GM21360 (cell line): ENCODE data around the gene SPACA5.
"Not testable (repeated sequence)": the region's sequence is repeated elsewhere in the genome, so short reads cannot be mapped to it uniquely, and the experiment has no call there.

Experiments used
- ATAC-seq: cut with Tn5 transposase; IDR thresholded peaks from one replicate; pipeline ENCODE4 v1.9.1; 2021; ENCODE audit warnings: mild to moderate bottlenecking, moderate library complexity; ENCODE audit not compliant: unreplicated experiment

SPACA5 gene

GRCh38 chrX:48021026-48021900, 14.5 kb downstream of the SPACA5 start:
- no peak for ATAC-seq

- ATAC-seq, result no peak
Observed at GRCh38 chrX:48022100-48022499, 15.3 kb downstream of the SPACA5 start.

GRCh38 chrX:48022738-48023137, 15.9 kb downstream of the SPACA5 start:
- no peak for ATAC-seq

- no peak for ATAC-seq
Observed at GRCh38 chrX:48025561-48025960, 18.8 kb downstream of the SPACA5 start.

- ATAC-seq, result not testable (repeated sequence)
Observed at GRCh38 chrX:48027545-48027944, 20.8 kb downstream of the SPACA5 start.

- ATAC-seq, result no peak
Observed at GRCh38 chrX:48028091-48028490, 21.3 kb downstream of the SPACA5 start.

GRCh38 chrX:48030237-48030636, 23.4 kb downstream of the SPACA5 start:
- ATAC-seq, result no peak

- ATAC-seq, result not testable (repeated sequence)
Observed at GRCh38 chrX:48030641-48031173, 23.9 kb downstream of the SPACA5 start.

- ATAC-seq, result no peak
Observed at GRCh38 chrX:48035891-48036290, 29.1 kb downstream of the SPACA5 start.

GRCh38 chrX:48043056-48043455, 36.3 kb downstream of the SPACA5 start:
- no peak for ATAC-seq

GRCh38 chrX:48045410-48046311, 38.9 kb downstream of the SPACA5 start:
- ATAC-seq, result no peak

- ATAC-seq, result no peak
Observed at GRCh38 chrX:48046846-48047245, 40.1 kb downstream of the SPACA5 start.

- no peak for ATAC-seq
Observed at GRCh38 chrX:48058621-48059295, 52.0 kb downstream of the SPACA5 start.

GRCh38 chrX:48059296-48059639, 52.5 kb downstream of the SPACA5 start:
- no peak for ATAC-seq
